HG02610 (cell line): ENCODE measurements around the gene HRH3.

ENCODE experiments used
- ATAC-seq: cut with Tn5 transposase; IDR thresholded peaks from one replicate; pipeline ENCODE4 v1.9.1; 2021; ENCODE audit warnings: mild to moderate bottlenecking, moderate library complexity; ENCODE audit not compliant: unreplicated experiment

The HRH3 gene

DNA sequence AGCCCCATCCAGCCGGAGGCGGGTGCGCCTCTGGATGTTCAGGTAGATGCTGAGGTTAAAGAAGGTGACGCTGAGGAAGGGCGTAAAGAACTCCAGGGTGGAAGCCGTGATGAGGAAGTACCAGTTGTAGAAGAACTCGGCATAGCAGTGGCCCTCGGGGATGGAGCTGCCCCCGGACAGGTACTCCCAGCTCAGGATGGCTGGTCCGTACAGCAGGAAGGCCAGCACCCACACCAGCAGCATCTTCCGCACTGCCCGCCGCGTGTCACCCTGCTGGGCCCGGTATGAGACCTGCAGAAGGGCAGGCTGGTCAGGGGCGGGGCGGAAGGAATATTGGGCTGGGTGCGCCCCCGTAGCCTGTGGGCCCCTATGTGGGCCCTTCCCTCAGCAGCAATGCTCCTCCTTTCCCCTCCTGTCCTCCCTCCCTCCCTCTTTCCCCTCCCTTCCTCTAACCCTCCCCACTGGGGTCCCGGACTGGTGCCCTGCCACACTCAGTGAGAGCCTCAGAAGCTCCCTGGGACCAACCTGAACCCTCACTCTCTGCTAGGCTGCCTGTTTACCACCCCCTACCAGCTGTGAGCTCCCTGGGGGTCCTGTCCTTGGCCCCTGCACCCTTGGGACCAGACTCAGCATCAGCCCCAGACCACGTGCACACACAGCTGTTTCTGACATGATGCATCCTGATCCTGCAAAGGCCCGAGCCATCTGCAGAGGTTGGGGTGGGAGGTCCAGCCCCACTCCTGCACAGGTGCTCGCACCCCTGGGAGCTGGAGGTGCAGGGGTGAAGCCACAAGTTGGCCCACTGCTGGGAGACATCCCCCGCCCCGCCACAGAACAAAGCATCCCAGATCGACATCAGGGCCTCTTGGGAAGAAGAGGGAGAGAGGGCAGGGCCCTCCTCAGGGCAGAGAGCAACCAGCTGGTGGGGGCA is 3.2 kb downstream of the HRH3 start:
- no peak for ATAC-seq

DNA sequence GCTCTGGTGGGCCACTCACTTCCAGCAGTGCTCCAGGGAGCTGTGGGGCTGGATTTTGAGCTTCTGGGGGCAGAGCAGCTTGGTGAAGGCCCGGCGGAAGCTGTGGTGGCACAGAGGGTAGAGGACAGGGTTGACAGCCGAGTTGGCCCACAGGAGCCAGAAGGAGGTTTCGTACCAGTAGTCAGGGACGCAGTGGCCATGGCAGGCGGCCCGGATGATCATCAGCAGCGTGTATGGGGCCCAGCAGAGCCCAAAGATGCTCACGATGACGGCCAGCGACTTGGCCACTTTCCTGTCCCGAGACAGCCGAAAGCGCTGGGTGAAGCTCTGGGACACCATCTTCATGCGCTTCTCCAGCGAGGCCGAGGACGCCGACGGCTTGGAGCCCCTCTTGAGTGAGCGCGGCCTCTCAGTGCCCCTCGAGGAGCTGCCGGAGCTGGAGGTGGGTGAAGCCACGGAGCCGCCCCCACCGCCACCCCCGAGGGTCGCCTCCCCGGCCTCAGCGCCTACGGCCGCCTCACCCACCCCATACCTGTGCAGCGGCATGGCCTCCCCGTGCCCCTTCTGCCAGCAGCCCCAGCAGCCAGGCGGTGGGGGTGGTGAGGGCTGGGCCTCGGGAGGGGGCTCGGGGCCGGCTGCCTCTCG is 4.0 kb downstream of the HRH3 start:
- no peak for ATAC-seq

- ATAC-seq: no peak
These were observed 4.8 kb downstream of the HRH3 start for GRCh38 chr20:62215020-62215990.

DNA sequence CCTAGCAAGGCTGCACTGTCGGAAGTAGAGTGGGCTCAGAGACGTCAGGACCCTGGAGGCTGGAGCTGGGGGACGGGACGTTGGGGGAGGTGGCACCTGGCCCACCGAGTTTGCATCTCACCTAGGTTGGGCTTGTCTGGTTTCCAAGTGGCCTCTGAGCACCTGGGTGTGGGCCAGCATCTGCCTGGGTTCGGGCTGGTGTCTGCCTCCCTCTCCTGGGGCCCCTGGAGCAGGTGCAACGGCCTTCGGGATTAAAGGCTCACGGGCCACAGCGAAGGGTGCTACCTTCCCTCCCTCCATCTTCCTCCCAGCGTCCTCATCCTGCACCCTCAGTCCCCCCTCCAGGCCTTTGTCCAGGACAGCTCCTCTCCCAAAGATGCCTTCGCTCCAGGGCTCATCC is 6.0 kb downstream of the HRH3 start:
- ATAC-seq: no peak

GRCh38 chr20:62212299-62212698 is 7.8 kb downstream of the HRH3 start:
- no peak for ATAC-seq

DNA sequence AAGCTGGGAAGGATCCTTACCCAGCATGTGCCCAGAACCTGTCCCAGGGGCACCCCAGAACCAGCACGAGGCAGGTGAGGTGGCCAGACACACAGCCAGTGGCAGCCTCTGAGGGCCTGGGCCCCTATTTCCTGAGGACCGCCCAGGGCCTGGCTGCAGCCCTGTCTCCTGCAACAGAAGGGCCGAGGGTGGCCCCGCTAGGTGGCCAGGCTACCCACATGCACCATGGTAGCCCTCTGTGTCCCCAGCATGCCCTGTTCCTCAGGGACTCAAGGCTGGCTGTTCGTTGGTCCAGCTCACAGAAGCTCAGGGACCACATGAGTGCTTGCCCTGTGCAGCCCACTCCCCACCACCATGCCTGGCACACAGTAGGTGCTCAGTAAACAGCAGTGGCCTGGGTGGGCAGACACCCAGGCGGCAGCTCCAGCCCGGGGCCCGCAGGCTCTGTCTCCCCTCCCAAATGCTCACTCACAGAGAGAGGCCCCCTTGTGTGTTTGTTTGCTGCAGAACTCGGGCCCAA is 8.2 kb downstream of the HRH3 start:
- no peak for ATAC-seq

DNA sequence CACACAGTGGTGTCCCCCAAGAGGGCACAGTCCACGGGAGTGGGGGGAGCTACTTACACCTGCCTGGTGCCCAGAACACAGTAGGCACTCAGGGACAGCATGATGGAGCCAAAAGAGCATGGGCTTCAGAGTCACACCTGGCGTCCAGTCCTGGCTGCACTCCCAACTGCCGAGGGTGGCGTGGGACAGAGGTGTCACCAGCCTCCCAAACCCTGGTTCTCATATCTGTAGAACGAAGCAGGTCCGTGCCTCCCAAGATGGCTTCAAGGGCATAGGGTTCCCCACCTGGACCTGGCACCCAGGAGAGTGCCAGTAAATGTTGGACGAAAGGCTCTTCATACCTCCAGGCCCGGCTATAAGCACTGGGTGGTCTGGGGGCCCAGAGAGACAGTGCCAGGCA is 8.9 kb downstream of the HRH3 start:
- no peak for ATAC-seq

DNA sequence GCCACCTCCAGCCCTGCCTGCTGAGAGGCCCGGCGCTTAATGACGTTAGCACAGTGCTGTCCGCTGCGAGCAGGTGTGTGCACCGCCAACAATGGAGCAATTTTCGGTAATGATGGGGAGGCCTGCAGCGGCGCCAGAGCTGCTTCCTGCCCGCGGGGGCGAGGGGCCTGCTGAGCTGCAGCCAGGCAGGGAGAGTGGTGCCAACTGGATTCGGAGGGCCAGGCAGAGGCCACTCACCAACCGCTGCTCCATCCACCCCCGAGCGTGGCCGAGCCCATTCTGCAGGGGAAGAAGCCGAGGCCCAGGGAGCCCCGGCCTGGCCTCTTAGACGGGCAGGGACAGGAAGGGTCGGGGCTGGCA is 9.6 kb downstream of the HRH3 start:
- ATAC-seq: no peak

DNA sequence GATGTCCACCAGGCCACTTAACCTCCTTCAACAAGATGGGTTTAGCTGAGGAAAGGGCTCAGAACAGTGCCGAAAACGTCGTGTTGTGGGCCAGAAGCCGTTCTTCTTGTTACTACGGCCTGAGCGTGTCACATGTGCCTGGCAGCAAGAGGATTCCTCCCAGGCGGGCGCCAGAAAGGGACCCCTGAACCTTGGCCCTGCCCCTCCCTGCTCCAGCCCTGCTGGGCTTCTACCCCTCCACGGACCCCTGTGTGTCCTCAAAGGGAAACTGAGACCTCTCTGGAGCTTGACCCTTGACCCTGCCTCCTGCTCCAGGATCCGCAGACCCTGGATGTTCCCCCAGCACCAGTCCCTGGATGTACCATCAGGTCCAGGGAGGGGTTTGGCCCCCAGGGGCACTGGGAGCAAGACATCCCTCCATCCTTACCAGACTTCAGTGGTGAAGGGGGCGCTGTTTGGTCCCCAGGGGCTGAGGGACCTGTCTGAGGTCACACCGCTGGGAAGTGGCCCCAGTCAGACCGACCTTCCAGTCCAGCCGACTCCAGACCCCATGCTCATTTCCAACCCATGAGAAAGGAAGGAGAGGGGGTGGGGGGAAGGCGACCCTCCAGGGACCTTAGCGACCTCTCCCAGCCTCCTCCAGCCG is 10.1 kb downstream of the HRH3 start:
- no peak for ATAC-seq

GRCh38 chr20:62208795-62209755 is 11.0 kb downstream of the HRH3 start:
- ATAC-seq: no peak

GRCh38 chr20:62208061-62208794 is 11.8 kb downstream of the HRH3 start:
- no peak for ATAC-seq

GRCh38 chr20:62206388-62206775 is 13.7 kb downstream of the HRH3 start:
- ATAC-seq: no peak

GRCh38 chr20:62205618-62206387 is 14.3 kb downstream of the HRH3 start:
- ATAC-seq: no peak

- no peak for ATAC-seq
These were observed 16.6 kb downstream of the HRH3 start for GRCh38 chr20:62203378-62204030.

GRCh38 chr20:62202676-62203377 is 17.3 kb downstream of the HRH3 start:
- no peak for ATAC-seq

- peak; percentile 25 for ATAC-seq
These were observed 18.0 kb downstream of the HRH3 start for GRCh38 chr20:62202083-62202395.
